Urothelium cell line (cell line): Measurements from ENCODE around the gene CCNL1.
"Not testable (repeated sequence)": the region's sequence is repeated elsewhere in the genome, so short reads cannot be mapped to it uniquely, and the experiment has no call there.

Source experiments
- DNase-seq: peaks from one replicate; pipeline ENCODE4 v3.0.0; 2011; ENCODE audit warnings: low spot score, mixed read lengths
- FAIRE-seq: peaks from 2 replicates; lab custom pipeline; 2011; peaks lifted over from hg19 to GRCh38; lab: Jason Lieb, UNC

CCNL1 gene

DNA sequence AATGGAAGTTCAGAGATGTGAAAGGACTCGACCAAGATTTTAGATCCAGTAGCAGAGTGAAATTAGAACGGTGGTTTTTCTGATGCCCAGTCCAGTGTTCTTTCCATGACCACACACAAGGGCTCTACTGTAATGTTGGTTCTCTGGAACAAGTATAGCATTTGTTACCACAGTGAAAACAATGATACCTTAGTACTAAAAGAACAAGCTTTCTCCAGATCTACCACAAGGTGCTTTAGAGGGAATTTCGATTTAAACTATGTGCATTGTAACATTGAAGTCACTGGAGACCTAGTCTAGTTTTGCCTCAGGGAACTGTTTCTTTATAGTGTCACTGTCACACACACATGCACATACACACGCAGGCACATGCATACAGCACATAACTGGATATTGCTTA lies 12.8 kb upstream of the CCNL1 start:
- FAIRE-seq (no peak), DNase-seq (no peak)

DNA sequence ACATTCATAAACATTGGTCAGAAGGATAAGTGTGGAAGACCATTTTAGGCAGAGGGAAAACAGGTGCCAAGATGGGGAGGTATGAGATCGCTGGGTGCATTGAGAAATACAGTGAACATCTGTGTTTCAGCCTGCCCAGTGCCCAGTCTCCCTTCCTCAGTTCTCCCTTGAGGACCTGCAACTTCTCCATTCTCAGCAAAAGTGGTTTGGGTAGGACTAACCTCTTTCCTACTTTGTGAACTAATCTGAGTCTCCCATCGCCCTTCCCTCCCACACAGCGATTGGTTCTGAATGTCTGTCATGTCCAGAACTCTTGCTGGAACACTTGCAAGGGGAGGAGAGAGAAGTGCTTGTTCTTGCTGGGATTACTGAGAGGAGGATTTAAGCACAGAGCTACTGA lies 10.9 kb upstream of the CCNL1 start:
- FAIRE-seq (no peak), DNase-seq (no peak)

DNA sequence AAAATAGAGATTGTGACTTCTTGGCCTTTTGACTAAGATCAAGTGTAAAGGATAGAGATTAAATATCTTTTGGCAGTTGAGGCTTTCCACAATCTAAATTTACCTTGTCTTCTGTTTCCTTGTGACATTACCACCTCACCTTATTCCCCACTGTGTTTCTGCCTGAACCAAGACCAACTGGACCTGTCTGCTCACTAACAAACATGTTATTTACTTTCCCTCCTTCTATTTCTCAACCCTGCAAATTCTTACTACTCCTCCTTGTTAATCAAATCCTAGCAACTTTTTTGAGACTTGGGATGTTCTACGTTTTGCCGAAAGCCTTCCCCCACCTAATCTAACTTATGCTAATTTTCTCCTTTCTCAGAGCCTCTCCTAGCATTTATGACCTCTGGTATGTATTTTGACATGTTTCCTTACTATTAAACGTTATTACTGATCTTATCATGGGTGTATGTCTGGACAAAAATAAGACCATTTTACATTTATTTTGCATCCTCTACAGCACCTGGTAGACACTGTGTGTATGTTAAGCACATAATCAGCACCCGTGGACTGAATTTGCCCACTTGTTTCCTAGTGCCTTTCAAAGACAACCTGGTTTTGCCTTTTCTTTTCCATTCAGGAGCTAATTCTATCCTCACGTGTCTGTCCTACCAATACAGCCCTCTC lies 7.6 kb upstream of the CCNL1 start:
- DNase-seq (no peak), FAIRE-seq (no peak)

DNA sequence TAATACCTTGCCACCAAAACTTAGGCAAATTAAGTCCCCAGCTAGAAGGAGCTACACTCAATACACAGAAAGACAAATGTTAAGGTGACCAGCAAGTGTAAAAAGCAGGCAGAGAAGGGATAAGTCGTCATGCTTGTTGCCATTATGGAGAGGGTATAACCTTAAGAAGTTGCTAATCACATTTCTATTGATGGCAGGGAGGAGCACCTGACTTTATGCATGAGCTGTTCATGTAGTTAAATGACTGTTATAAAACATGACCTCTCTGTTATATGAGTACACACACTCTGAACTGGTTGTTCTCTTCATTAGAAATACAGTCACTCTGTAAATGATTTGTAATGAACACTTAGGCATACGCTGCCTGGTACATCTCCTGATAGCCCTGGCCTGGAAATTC lies 6.6 kb upstream of the CCNL1 start:
- FAIRE-seq, result no peak

DNA sequence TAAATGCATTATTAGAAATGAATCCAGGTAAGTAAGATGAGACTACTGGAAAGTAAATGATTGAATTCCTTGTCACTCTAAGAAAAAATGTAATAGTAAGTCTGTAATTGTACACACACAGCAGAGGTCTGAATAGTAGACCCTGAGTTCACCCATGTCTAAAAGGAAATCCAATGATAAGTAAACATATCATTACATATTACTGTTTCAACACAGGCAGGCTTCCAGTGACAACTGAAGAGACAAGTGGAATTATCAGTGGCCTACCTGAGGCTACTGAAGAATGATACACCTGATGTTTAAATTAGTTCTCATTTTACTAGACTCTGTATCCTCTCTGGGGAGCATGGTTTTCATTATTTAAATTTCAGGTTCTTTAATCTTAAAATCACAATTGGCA lies 6.2 kb upstream of the CCNL1 start:
- FAIRE-seq, result no peak
- no peak for DNase-seq

More for the DNA sequence above, 6.6 kb upstream of the CCNL1 start:
- no peak for DNase-seq

DNA sequence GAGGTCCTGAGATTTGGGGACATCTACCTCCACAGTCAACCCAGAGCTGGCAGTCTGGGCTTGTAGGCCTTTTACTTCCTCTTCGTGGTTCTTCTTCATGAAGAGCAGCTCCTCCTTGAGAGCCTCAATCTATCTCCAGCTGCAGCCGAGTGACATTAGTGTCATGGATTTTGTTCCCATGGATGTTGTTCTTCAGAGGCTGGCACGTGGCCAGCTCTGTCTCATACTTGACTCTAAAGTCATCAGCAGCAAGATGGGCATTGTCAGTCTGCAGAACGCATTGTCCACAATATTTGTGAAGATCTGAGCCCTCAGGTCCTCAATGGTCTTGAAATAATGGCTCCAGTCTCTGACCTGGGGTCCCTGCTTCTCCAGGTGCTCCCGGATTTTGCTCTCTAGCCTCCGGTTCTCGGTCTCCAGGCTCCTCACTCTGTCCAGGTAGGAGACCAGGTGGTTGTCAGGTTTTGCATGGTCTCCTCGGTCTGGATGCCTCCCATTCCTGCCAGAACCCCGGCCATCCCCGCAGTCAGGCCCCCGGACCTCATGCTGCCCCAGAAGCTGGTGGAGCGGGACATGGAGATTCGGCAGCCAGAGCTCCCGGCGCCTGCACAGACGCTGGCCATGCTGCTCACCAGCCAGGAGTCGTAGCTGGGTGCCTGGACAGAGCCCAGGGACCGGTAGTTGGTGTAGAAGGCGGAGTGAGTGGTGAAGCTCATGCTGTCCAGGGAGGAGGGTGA lies 3.4 kb upstream of the CCNL1 start:
- no peak for DNase-seq
- no peak for FAIRE-seq

DNA sequence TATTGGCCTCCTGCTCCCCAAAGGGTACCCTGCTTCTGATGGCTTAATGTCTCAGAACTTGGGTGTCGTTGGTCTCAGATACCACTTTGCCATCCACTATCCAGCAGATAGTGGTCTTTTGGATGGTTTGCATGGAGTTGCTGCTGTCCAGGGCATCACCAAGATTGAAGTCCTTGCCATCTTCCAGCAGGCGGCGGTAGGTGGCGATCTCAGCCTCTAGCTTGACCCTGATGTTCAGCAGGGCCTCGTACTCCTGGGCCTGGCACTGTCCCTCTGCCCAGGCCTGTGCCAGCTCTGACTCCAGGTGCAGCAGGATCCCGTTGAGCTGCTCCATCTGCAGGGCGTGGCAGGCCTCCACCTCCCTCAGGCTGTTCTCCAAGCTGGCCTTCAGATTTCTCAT lies 2.7 kb upstream of the CCNL1 start:
- DNase-seq, FAIRE-seq: not testable (repeated sequence)

DNA sequence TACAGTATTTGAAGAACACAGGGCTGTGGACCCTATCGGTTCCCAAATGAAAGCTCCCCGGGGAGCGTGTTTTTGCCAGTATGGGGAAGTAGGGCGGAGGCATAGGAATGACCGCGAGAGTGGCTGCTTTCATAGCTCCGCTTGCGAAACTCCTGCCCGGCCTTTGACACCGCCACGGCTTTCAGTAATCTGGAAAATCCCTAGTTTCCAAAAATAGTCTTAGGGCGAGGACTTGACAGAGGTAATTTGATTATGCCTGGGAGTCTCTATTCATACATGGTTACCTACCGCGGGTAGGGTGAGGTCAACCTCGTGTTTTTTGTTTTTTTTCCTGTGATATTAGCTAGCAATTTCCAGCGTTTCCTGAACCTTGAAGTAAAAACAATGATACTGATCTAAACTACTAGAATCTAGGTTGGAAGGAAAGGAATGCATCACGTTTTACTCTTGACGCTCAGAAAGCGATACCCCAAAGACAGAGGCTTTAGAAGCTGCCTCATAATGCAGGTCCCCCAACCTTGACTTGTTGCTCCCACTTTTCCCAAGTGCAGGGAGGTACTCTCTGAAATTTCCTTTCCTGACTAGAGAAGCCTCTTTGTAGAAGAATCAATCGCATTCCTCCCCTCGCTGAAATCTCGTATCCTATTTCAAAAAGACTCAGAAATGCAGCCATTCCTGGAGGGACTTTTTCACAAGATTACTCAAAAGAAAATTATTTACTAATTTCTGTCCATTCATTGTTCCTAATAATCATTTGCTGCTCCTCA lies 894 bp upstream of the CCNL1 start:
- peak; percentile 49 for DNase-seq
- no peak for FAIRE-seq

DNA sequence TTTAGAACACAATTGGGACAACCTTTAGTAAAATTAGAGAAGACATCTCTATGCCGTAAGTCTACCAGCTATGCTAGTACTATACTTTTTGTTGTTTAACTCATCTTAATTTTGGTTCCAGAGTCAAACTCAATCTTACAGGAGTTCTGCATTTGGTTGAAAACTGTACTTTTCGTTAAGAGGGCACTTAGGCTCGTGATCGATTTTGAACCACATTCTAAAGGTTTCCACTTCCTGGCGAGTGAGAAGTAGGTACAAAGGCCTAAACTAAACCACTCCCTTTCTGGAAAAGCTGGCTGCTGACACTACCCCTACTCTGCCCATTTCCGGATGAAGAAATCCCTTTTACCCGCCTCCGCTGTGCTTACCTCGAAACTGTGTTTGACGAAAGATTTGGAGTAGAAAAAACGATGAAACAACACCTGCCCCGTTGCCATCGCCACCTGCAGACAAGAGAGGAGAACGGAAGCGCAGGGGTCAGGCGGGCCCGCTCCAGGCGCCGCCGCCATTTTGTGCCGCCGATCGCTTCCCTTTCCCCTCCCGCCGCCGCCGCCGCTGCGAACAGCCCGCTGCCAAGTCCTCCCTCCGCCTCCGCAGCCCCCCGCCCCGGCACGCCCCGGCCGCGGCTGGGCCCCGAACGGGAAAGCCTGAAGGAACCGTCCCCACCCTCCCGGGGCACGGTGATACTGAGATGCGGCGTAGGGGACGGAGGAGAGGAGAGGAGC lies 748 bp downstream of the CCNL1 start:
- peak; percentile 51 for DNase-seq
- FAIRE-seq, result no peak

DNA sequence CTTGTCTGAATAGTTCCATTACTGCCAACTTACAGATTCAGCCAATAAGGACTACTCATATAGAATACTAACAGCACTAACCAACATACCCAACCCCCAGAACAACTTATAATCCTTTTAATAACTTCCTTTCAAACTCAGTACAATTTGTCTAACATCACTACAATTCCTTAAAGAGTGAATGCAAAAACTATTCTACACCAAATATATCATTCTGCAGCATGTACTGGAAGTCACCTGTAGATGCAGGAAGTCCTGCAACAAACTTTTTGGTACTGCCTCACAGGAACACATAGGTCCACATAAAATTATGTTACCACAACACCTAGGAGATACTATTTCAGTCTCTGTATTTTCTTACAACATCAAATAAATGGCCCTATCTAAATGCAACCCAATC lies 2.1 kb downstream of the CCNL1 start:
- FAIRE-seq (no peak), DNase-seq (no peak)

DNA sequence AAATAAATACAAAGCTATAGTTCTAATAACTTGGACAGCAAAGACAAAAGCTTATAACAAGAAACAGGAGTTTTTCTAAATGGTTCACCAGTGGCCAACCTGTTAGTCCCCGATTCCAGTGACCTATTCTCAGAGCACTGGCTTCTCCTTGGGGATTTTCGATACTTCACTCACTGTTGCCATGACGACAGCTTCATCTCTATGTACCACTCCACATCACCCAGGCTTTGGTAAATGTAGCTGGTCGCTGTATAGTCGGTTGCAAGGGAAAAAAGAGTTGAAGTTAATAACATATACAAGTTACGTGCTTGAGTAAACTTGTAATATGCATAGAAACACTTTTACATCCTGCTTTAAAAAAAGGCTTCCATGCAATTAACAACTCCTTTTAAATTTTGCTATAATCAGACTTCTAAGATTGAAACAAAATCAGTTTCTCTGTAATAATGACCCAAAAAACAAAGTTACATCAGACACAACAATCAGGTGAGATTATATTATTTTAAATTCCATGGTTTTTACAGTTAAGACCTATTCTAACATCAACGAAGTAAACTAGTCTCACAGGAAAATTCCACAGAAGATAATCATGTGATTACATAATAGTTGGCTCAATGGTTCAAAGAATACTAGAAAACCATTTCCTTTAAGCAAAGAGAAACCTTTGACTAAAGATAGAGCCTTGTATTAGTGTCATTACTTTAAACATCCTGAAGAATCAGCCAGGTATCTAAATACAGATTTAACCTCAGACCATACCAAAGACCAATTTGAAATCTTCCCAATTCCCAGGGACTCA lies 2.9 kb downstream of the CCNL1 start:
- FAIRE-seq (no peak), DNase-seq (no peak)

DNA sequence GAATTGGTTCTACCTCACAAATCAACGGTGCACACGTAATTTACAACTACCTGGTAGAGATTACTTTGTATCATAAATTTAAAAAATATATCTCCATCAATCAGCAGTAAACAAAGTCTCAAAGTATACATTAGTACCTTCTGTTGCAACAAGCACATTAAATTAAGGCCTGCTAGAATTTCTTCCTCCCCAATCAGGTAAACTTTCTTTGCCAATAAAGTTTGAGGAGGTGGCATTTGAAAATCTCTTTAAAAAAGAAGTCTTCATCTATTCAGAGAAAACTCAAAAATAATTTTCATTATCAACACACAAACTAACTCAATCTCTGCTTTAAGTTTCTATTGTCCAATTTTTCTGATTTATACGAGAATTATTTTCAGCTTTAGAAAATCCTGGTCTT lies 4.4 kb downstream of the CCNL1 start:
- FAIRE-seq (no peak), DNase-seq (no peak)

DNA sequence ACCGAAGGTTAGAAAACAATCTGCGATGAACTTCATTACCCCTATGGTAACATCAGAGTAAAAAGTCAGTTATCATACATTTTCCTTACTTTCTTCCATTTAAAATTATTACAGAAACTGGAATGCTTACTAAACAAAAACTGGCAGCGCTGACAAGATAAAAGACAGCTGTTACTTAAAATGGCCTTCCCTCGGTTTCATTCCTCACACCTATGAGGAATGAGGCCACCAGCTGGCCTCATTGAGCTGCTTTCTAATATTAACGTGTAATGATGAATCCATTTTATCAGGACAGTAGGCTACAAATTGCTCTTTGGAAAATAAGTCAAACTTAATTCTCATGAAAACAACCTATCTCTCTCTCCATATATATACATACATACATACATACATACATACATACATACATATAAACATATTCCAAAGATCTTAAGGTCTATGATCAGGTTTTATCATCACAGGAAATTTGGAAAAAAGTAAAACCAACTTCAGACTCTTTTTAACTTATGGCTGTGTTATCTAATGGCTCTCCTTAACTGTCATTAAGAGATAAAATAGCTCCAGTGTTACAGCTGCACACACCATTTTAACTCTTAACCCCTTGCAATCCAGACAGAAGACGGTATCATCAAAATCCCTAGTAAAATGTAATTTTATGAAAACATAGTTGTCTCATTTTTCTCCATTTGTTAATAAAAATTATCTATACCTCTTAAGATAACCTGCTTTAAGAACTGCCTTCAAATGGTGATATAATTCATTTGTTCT lies 5.2 kb downstream of the CCNL1 start:
- no peak for FAIRE-seq
- DNase-seq, result no peak

DNA sequence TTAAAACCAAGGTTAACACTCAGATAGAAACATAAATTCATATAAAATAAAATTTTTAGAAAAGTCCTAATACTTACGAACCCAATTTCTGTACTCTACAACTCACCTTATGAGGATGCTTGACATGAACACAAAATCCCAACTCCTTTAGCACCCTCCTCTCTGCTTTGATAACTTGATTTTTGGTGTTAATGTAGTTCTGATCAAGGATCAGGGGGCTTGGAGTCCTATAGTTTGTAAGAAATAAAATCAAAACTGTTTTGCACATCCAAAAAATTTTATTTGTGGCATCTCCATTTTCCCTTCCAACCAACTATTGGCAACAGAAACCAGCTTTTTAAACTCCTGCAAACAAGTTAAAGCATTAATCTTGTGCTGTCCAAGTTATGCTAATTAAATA lies 7.0 kb downstream of the CCNL1 start:
- FAIRE-seq, result no peak

DNA sequence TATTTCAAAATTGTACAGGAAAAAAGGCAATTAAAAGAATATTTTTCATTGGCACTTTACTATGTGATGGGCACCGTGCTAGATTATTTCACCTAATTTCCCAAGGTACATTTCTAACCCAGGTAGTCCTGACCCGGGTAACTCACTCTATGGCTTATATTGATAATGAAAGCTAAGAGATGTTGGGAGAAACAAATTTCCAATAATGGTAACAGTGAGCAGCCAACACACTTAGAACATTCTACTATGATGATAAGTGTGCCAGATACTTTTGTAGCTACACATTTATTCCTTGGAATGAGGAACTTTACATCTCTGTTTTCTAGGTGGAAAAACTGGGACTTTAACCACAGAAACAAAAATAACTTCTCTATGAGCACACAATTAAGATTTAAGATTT lies 7.5 kb downstream of the CCNL1 start:
- no peak for DNase-seq
- no peak for FAIRE-seq

More for the DNA sequence above, 7.0 kb downstream of the CCNL1 start:
- DNase-seq, result no peak

DNA sequence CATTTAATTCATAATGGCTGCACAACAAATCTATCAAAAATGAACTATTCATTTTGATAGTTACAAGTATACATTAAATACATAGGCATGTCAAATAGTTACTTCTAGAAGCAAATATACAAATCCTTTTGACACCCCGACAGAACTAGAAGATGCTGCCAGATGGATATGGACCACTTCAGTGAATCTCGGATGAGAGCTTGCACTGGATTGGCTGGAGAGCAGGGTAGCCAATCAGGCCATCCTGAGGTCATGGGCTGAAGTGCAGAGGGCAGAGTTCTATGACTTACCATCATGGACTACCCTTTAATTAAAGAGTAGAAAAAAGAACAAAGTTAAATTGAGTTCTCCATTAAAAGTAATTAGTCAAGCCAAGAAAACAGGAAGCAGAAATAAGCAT lies 8.3 kb downstream of the CCNL1 start:
- FAIRE-seq (no peak), DNase-seq (no peak)

DNA sequence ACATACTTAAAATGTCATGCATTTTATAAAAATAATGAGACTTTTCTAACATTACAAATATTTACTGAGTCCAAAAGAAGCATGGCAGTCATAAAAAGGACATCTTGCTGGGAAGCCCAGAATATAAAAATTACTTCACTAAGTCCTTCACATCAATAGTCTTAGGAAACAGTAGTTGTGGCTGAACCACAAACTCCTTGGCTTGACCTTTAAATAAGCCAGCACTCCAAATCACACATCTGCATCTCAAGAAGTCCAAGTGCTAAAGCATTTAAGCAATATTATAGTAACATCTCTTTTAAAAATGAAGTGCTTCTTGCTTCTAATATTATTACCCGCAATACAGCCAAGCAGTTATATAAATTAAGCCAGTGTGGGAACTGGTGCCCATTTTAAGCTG lies 8.8 kb downstream of the CCNL1 start:
- no peak for FAIRE-seq
- no peak for DNase-seq

DNA sequence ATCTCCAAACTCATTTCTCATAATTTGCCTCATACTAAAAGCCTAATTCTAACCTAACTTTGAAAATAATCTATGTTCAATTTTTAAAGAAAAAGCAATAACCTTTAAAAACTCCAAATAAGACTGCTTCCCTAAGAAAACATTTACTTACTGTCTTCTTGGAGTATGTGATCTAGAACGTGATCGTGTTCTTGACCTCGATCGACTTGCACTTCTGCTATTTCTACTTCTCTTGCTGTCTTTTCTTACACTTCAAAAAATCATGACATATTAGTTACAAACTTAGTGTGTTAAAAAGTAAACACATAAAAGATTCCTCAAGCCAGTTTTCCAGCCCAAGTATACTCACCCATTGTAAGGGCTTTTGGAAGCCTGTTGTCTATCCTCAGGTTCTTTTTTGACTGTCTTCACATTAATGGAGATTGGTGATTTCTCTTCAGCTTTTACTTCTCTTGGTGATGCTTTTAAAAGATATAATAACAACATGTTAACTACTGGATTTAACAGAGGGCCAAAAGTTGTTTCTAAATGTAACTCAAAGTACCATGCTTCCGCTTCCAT lies 10.7 kb downstream of the CCNL1 start:
- DNase-seq (no peak), FAIRE-seq (no peak)

DNA sequence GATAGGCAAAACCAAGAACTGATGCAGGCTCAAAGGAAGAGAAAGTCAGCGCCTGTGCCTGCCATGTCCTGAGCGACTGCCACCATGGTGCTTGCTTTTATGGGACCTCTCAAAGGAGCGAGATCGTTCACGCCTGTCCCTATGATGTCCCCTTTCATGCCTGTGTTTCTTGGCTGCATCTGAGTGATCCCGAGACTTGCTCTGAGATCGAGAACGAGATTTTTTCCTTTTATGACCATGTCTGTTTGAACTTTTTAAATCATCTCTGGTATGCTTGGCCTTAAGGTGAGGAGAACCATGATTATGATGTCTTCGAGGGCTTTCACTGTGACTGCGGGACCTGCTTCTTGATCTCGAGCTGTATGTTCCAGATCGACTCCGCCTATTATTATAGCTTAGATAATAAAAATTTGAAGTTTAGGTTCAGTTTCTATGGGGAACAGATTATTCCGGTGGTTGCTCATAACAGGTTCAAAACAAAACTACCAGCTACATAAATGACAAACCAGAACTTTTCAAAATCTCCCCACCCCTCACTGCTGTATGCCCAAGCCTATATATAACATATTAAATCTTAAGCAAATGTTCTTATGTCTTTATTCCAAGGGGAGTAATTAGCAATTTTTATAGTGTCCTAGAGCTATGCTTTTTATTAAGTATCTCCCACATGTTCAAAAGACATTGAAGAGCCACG lies 11.6 kb downstream of the CCNL1 start:
- FAIRE-seq, result no peak
- DNase-seq, result no peak
